Inferior parietal cortex (tissue), 1 donor: ENCODE measurements around the gene ZSCAN22.

Source experiments
- DNase-seq: peaks from one replicate; pipeline ENCODE4 v3.0.0-alpha.2; 2016; ENCODE audit errors: extremely low spot score

ZSCAN22 gene

GRCh38 chr19:58351990-58352755, 25.4 kb downstream of the ZSCAN22 start:
- no peak for DNase-seq

GRCh38 chr19:58352760-58353671, 26.2 kb downstream of the ZSCAN22 start, which contains the start of gene A1BG:
Gene A1BG (minus strand): TSS chr19:58353492. CDS start chr19:58353437, 55 bp downstream.
- DNase-seq: no peak

GRCh38 chr19:58353717-58354477, 27.1 kb downstream of the ZSCAN22 start:
- no peak for DNase-seq

GRCh38 chr19:58354478-58355030, 27.8 kb downstream of the ZSCAN22 start:
- no peak for DNase-seq

- DNase-seq: no peak
Measured at GRCh38 chr19:58355215-58355796, 28.5 kb downstream of the ZSCAN22 start.

GRCh38 chr19:58355908-58356765, 29.3 kb downstream of the ZSCAN22 start:
- no peak for DNase-seq

- DNase-seq: no peak
Measured at GRCh38 chr19:58356766-58357480, 30.1 kb downstream of the ZSCAN22 start.

- no peak for DNase-seq
Measured at GRCh38 chr19:58357481-58358145, 30.8 kb downstream of the ZSCAN22 start.

- no peak for DNase-seq
Measured at GRCh38 chr19:58361900-58362271, 35.1 kb downstream of the ZSCAN22 start.

GRCh38 chr19:58362272-58362994, 35.6 kb downstream of the ZSCAN22 start, which contains the start of gene ZNF497:
Gene ZNF497 (minus strand): TSS chr19:58362751. CDS start chr19:58357635, 5,116 bp downstream.
- peak; percentile 97 for DNase-seq

GRCh38 chr19:58364146-58364545, 37.4 kb downstream of the ZSCAN22 start:
- no peak for DNase-seq

- no peak for DNase-seq
Measured at GRCh38 chr19:58366585-58367430, 40.0 kb downstream of the ZSCAN22 start.

GRCh38 chr19:58367698-58368454, 41.1 kb downstream of the ZSCAN22 start:
- no peak for DNase-seq

GRCh38 chr19:58368561-58369360, 42.0 kb downstream of the ZSCAN22 start:
- DNase-seq: no peak

- DNase-seq: no peak
Measured at GRCh38 chr19:58372311-58373133, 45.7 kb downstream of the ZSCAN22 start.
